H9 (cell line): Measurements from ENCODE around the gene C1orf105. TPM values are rescaled to one million over a fixed set of nuclear protein-coding genes. Genes with fewer than 3 reads are reported as not detected.

Experiments
- DNase-seq: peaks from one replicate; pipeline ENCODE4 v3.0.0-alpha.2; 2017
- H2AFZ ChIP-seq: one replicate; pipeline ENCODE4 v1.6.1; 2013; ENCODE audit warnings: mild to moderate bottlenecking, low read length, control low read depth, moderate library complexity
- H2AK5ac ChIP-seq: 2 replicates; pipeline ENCODE4 v1.6.1; 2013; ENCODE audit warnings: low read length, control low read depth, mixed read lengths; ENCODE audit not compliant: insufficient read length
- H2BK120ac ChIP-seq: one replicate; pipeline ENCODE4 v1.6.1; 2013; ENCODE audit warnings: low read depth, mild to moderate bottlenecking, low read length, control low read depth, inconsistent platforms; ENCODE audit not compliant: poor library complexity, severe bottlenecking
- H2BK12ac ChIP-seq: 2 replicates; pipeline ENCODE4 v1.6.1; 2013; ENCODE audit warnings: low read length, control low read depth, mixed read lengths, low read depth; ENCODE audit not compliant: insufficient read length
- H2BK15ac ChIP-seq: 2 replicates; pipeline ENCODE4 v1.6.1; 2013; ENCODE audit warnings: low read depth, low read length, control low read depth
- H2BK20ac ChIP-seq: one replicate; pipeline ENCODE4 v1.6.1; 2013; ENCODE audit warnings: low read depth, mild to moderate bottlenecking, low read length, control low read depth, inconsistent platforms; ENCODE audit not compliant: poor library complexity, severe bottlenecking
- H2BK5ac ChIP-seq: 2 replicates; pipeline ENCODE4 v1.6.1; 2013; ENCODE audit warnings: low read length, control low read depth, mixed read lengths; ENCODE audit not compliant: insufficient read length
- H3K14ac ChIP-seq: 2 replicates; pipeline ENCODE4 v1.6.1; 2013; ENCODE audit warnings: low read length, control low read depth; ENCODE audit not compliant: insufficient read depth
- H3K18ac ChIP-seq: 2 replicates; pipeline ENCODE4 v1.6.1; 2013; ENCODE audit warnings: low read depth, mild to moderate bottlenecking, mixed read lengths, low read length, control low read depth; ENCODE audit not compliant: insufficient read length
- H3K23ac ChIP-seq: 2 replicates; pipeline ENCODE4 v1.6.1; 2013; ENCODE audit warnings: low read length, control low read depth, mixed read lengths, low read depth; ENCODE audit not compliant: insufficient read length
- H3K23me2 ChIP-seq: 2 replicates; pipeline ENCODE4 v1.6.1; 2013; ENCODE audit warnings: low read depth, mild to moderate bottlenecking, mixed read lengths, low read length, control low read depth; ENCODE audit not compliant: insufficient read length, poor library complexity, severe bottlenecking
- H3K27ac ChIP-seq: 2 replicates; pipeline ENCODE4 v1.5.1; 2013; ENCODE audit warnings: low read length, control low read depth, mixed read lengths, low read depth; ENCODE audit not compliant: insufficient read length
- H3K27me3 ChIP-seq: 2 replicates; pipeline ENCODE4 v1.6.1; 2013; ENCODE audit warnings: low read length, control low read depth, inconsistent platforms; ENCODE audit not compliant: insufficient read depth
- H3K4ac ChIP-seq: 2 replicates; pipeline ENCODE4 v1.6.1; 2013; ENCODE audit warnings: low read depth, mild to moderate bottlenecking, control low read depth, inconsistent platforms, low read length, moderate library complexity
- H3K4me1 ChIP-seq: 2 replicates; pipeline ENCODE4 v1.6.1; 2013; ENCODE audit warnings: low read length, control low read depth, inconsistent platforms; ENCODE audit not compliant: insufficient read depth
- H3K4me2 ChIP-seq: 2 replicates; pipeline ENCODE4 v1.6.1; 2013; ENCODE audit warnings: low read length, control low read depth, mixed read lengths; ENCODE audit not compliant: insufficient read length, insufficient read depth
- H3K56ac ChIP-seq: 2 replicates; pipeline ENCODE4 v1.6.1; 2013; ENCODE audit warnings: low read depth, mild to moderate bottlenecking, mixed read lengths, low read length, control low read depth; ENCODE audit not compliant: insufficient read length
- H3K79me1 ChIP-seq: 2 replicates; pipeline ENCODE4 v1.6.1; 2013; ENCODE audit warnings: low read depth, mild to moderate bottlenecking, moderate library complexity, low read length, control low read depth, inconsistent platforms; ENCODE audit not compliant: insufficient read depth, poor library complexity, severe bottlenecking
- H3K79me2 ChIP-seq: 2 replicates; pipeline ENCODE4 v1.6.1; 2013; ENCODE audit warnings: low read length, control low read depth, inconsistent platforms; ENCODE audit not compliant: insufficient read depth
- H3K9ac ChIP-seq: 2 replicates; pipeline ENCODE4 v1.6.1; 2013; ENCODE audit warnings: low read length, control low read depth, mixed read lengths; ENCODE audit not compliant: insufficient read length; ENCODE audit errors: extremely low read depth
- H3K9me3 ChIP-seq: one replicate; pipeline ENCODE4 v1.6.1; 2013; ENCODE audit warnings: low read depth, low read length, inconsistent platforms; ENCODE audit not compliant: control insufficient read depth
- H3T11ph ChIP-seq: one replicate; pipeline ENCODE4 v1.6.1; 2013; ENCODE audit warnings: mild to moderate bottlenecking, low read length, control low read depth, inconsistent platforms
- H4K20me1 ChIP-seq: one replicate; pipeline ENCODE4 v1.6.1; 2013; ENCODE audit not compliant: control insufficient read depth, insufficient read length, insufficient read depth
- H4K5ac ChIP-seq: 2 replicates; pipeline ENCODE4 v1.6.1; 2013; ENCODE audit warnings: low read depth, mild to moderate bottlenecking, mixed read lengths, low read length, control low read depth; ENCODE audit not compliant: insufficient read length
- H4K8ac ChIP-seq: replicated peaks from 2 replicates; pipeline ENCODE4 v1.6.1; 2013; ENCODE audit warnings: low read length, control low read depth, mixed read lengths, low read depth; ENCODE audit not compliant: insufficient read length
- H4K91ac ChIP-seq: 2 replicates; pipeline ENCODE4 v1.6.1; 2013; ENCODE audit warnings: low read depth, mild to moderate bottlenecking, moderate library complexity, mixed read lengths, low read length, control low read depth; ENCODE audit not compliant: insufficient read length
- H3K27ac Mint-ChIP-seq, 3 experiments: 2 replicates in 2 of 3; 3 replicates in 1 of 3; pipeline ENCODE4 v1.8.0; 2020 to 2021; ENCODE audit warnings: mixed read lengths in 3 of 3, mild to moderate bottlenecking in 1 of 3, moderate library complexity in 1 of 3
- H3K27me3 Mint-ChIP-seq: 2 replicates; pipeline ENCODE4 v1.8.0; 2021; ENCODE audit warnings: low read depth, mild to moderate bottlenecking, moderate library complexity, mixed read lengths
- H3K36me3 Mint-ChIP-seq, 3 experiments: 2 replicates in 2 of 3; 3 replicates in 1 of 3; pipeline ENCODE4 v1.8.0; 2020 to 2021; ENCODE audit warnings: low read depth in 3 of 3, mixed read lengths in 3 of 3; ENCODE audit not compliant: insufficient read depth in 1 of 3
- H3K4me1 Mint-ChIP-seq, 2 experiments: 2 replicates each; pipeline ENCODE4 v1.8.0; 2020; ENCODE audit warnings: mixed read lengths in 2 of 2
- H3K4me3 Mint-ChIP-seq, 2 experiments: 2 replicates in 1 of 2; 3 replicates in 1 of 2; pipeline ENCODE4 v1.8.0; 2020 to 2021; ENCODE audit warnings: mild to moderate bottlenecking in 2 of 2, mixed read lengths in 2 of 2, moderate library complexity in 1 of 2
- H3K9me3 Mint-ChIP-seq, 2 experiments: 2 replicates in 1 of 2; 3 replicates in 1 of 2; pipeline ENCODE4 v1.8.0; 2020; ENCODE audit warnings: mild to moderate bottlenecking in 2 of 2, mixed read lengths in 2 of 2, moderate library complexity in 1 of 2
- CTCF ChIP-seq: fragments of 200-600 bp; sonication (generic); conservative IDR thresholded peaks from 3 replicates; pipeline ENCODE4 v1.8.0; 2021; ENCODE audit warnings: antibody characterized with exemption, mild to moderate bottlenecking
- WGBS: extraction: QIAGEN DNeasy Blood & Tissue Kit; methylation state at CpG from one replicate; pipeline ENCODE4 v1.1.7; 2013; ENCODE audit warnings: missing lambda C conversion rate, low lambda C conversion rate, mixed read lengths; ENCODE audit not compliant: insufficient read length; ENCODE audit errors: extremely low coverage; 5-methylcytosine and 5-hydroxymethylcytosine counted together
- total RNA-seq: library from RNA; stranded (reverse); gene quantifications from 2 replicates; pipeline ENCODE4 v1.2.1, GENCODE V29; 2021

The C1orf105 gene
- total RNA-seq, 1 experiment from 2014 or later: not detected

- no peaks in the 10 kb centered on the region for H3K23me2 ChIP-seq
- no peaks in the 10 kb centered on the region for H3K27me3 ChIP-seq
- H3K27ac ChIP-seq: no peak overlapping the region
- no peak overlapping the region for H3K4ac ChIP-seq
- no peak overlapping the region for H2BK120ac ChIP-seq
- H3K56ac ChIP-seq: no peak overlapping the region
- no peak overlapping the region for H2BK12ac ChIP-seq
- no peak overlapping the region for H2AFZ ChIP-seq
- H3K4me1 ChIP-seq: no peaks in the 10 kb centered on the region
- no peak overlapping the region for H2AK5ac ChIP-seq
- no peak for DNase-seq
- no peak overlapping the region for H3K4me3 Mint-ChIP-seq
- no peaks in the 10 kb centered on the region for H3K79me2 ChIP-seq
- peaks cover 10 to 12% of the 10 kb centered on the region in 2 experiments for H3K4me1 Mint-ChIP-seq
- H4K8ac ChIP-seq: no peak overlapping the region
- no peaks in the 10 kb centered on the region; a peak in 1 of 7 replicates for H3K36me3 Mint-ChIP-seq
- H3K14ac ChIP-seq: no peak overlapping the region
- H2BK20ac ChIP-seq: no peak overlapping the region
- H4K5ac ChIP-seq: no peak overlapping the region
- TF ChIP-seq CTCF: no peak
- H3K9me3 ChIP-seq: no peaks in the 10 kb centered on the region
- no peaks in the 10 kb centered on the region for H3K9me3 Mint-ChIP-seq
- no peaks in the 10 kb centered on the region for H3K79me1 ChIP-seq
- no peak overlapping the region for H3T11ph ChIP-seq
- WGBS: no CpG with 5 or more reads among the region's 3 CpGs
- H3K23ac ChIP-seq: no peak overlapping the region
- H4K91ac ChIP-seq: no peak overlapping the region
- no peak overlapping the region for H3K18ac ChIP-seq
- no peak overlapping the region for H2BK15ac ChIP-seq
- no peak overlapping the region for H2BK5ac ChIP-seq
- no peak overlapping the region for H3K9ac ChIP-seq
- H4K20me1 ChIP-seq: no peaks in the 10 kb centered on the region
- H3K27me3 Mint-ChIP-seq: no peaks in the 10 kb centered on the region
- H3K27ac Mint-ChIP-seq: no peak overlapping the region
- H3K4me2 ChIP-seq: no peak overlapping the region
Measured at GRCh38 chr1:172425339-172425738, 4.9 kb downstream of the C1orf105 start.
